Activated naive CD8-positive, alpha-beta T cell treated with anti-CD3 and anti-CD28 coated beads for 36 hours (primary cell): ENCODE data around the gene TMEM175. TPM values are rescaled to one million over a fixed set of nuclear protein-coding genes. Genes with fewer than 3 reads are reported as not detected.

ENCODE experiments used
- DNase-seq: peaks from one replicate; pipeline ENCODE4 v3.0.0; 2021
- H3K27ac Mint-ChIP-seq: one replicate; pipeline ENCODE4 v1.8.0; 2022; ENCODE audit warnings: mild to moderate bottlenecking, moderate library complexity, mixed read lengths
- H3K27me3 Mint-ChIP-seq: one replicate; pipeline ENCODE4 v1.8.0; 2022; ENCODE audit warnings: mild to moderate bottlenecking, mixed read lengths
- H3K36me3 Mint-ChIP-seq: one replicate; pipeline ENCODE4 v1.8.0; 2021; ENCODE audit warnings: mild to moderate bottlenecking, mixed read lengths
- H3K4me1 Mint-ChIP-seq: one replicate; pipeline ENCODE4 v1.8.0; 2021; ENCODE audit warnings: mixed read lengths
- H3K4me3 Mint-ChIP-seq: one replicate; pipeline ENCODE4 v1.8.0; 2022; ENCODE audit warnings: mild to moderate bottlenecking, moderate library complexity, mixed read lengths
- H3K9me3 Mint-ChIP-seq: one replicate; pipeline ENCODE4 v1.8.0; 2022; ENCODE audit warnings: mixed read lengths
- total RNA-seq, 2 experiments: library from RNA; stranded (reverse); gene quantifications; one replicate each; pipeline ENCODE4 v1.2.3, GENCODE V29; 2021

TMEM175 gene
- total RNA-seq, 2 experiments from 2014 or later = 14.4 to 17.6 TPM

- Mint-ChIP-seq H3K4me1 (peaks cover 1% of the 10 kb centered on the region), H3K36me3 (no peaks in the 10 kb centered on the region), H3K4me3 (no peak overlapping the region), H3K27me3 (no peaks in the 10 kb centered on the region), H3K27ac (no peak overlapping the region), H3K9me3 (no peaks in the 10 kb centered on the region)
- no peak for DNase-seq
These were observed 13.2 kb downstream of the TMEM175 start for GRCh38 chr4:945274-946102.

- no peaks in the 10 kb centered on the region for H3K36me3 Mint-ChIP-seq
- H3K9me3 Mint-ChIP-seq = no peaks in the 10 kb centered on the region
- no peaks in the 10 kb centered on the region for H3K4me1 Mint-ChIP-seq
- H3K27ac Mint-ChIP-seq = no peak overlapping the region
- no peaks in the 10 kb centered on the region for H3K27me3 Mint-ChIP-seq
- DNase-seq = no peak
- H3K4me3 Mint-ChIP-seq = no peak overlapping the region
These were observed 13.8 kb downstream of the TMEM175 start for GRCh38 chr4:946103-946450.

GRCh38 chr4:946517-947471 is 14.5 kb downstream of the TMEM175 start:
- Mint-ChIP-seq H3K4me1 (no peaks in the 10 kb centered on the region), H3K9me3 (no peaks in the 10 kb centered on the region), H3K4me3 (no peak overlapping the region), H3K27me3 (no peaks in the 10 kb centered on the region), H3K27ac (no peak overlapping the region), H3K36me3 (no peaks in the 10 kb centered on the region)
- no peak for DNase-seq

GRCh38 chr4:947491-947971 is 15.3 kb downstream of the TMEM175 start:
- H3K27ac Mint-ChIP-seq = no peak overlapping the region
- no peaks in the 10 kb centered on the region for H3K36me3 Mint-ChIP-seq
- no peaks in the 10 kb centered on the region for H3K9me3 Mint-ChIP-seq

GRCh38 chr4:948101-948935 is 16.1 kb downstream of the TMEM175 start:
- no peak overlapping the region for H3K4me3 Mint-ChIP-seq
- no peak overlapping the region for H3K27ac Mint-ChIP-seq
- no peaks in the 10 kb centered on the region for H3K27me3 Mint-ChIP-seq
- H3K4me1 Mint-ChIP-seq = no peaks in the 10 kb centered on the region
- DNase-seq = no peak
- H3K9me3 Mint-ChIP-seq = no peaks in the 10 kb centered on the region
- H3K36me3 Mint-ChIP-seq = no peaks in the 10 kb centered on the region

More at GRCh38 chr4:947491-947971, 15.3 kb downstream of the TMEM175 start:
- no peak overlapping the region for H3K4me3 Mint-ChIP-seq
- DNase-seq = no peak
- no peaks in the 10 kb centered on the region for H3K27me3 Mint-ChIP-seq
- H3K4me1 Mint-ChIP-seq = no peaks in the 10 kb centered on the region

GRCh38 chr4:948936-949300 is 16.7 kb downstream of the TMEM175 start:
- H3K36me3 Mint-ChIP-seq = no peaks in the 10 kb centered on the region
- no peak for DNase-seq
- H3K27ac Mint-ChIP-seq = no peak overlapping the region
- no peaks in the 10 kb centered on the region for H3K4me1 Mint-ChIP-seq
- no peaks in the 10 kb centered on the region for H3K9me3 Mint-ChIP-seq
- no peak overlapping the region for H3K4me3 Mint-ChIP-seq
- H3K27me3 Mint-ChIP-seq = no peaks in the 10 kb centered on the region

- Mint-ChIP-seq H3K4me3 (no peak overlapping the region), H3K27me3 (no peaks in the 10 kb centered on the region), H3K36me3 (no peaks in the 10 kb centered on the region), H3K4me1 (no peaks in the 10 kb centered on the region), H3K9me3 (no peaks in the 10 kb centered on the region), H3K27ac (no peak overlapping the region)
- DNase-seq = no peak
These were observed 17.4 kb downstream of the TMEM175 start for GRCh38 chr4:949656-950055.

GRCh38 chr4:950136-951020 is 18.1 kb downstream of the TMEM175 start:
- no peaks in the 10 kb centered on the region for H3K4me1 Mint-ChIP-seq
- no peak for DNase-seq
- H3K27ac Mint-ChIP-seq = no peak overlapping the region
- H3K36me3 Mint-ChIP-seq = no peaks in the 10 kb centered on the region
- H3K27me3 Mint-ChIP-seq = no peaks in the 10 kb centered on the region
- H3K4me3 Mint-ChIP-seq = no peak overlapping the region
- H3K9me3 Mint-ChIP-seq = no peaks in the 10 kb centered on the region

- Mint-ChIP-seq H3K4me1 (no peaks in the 10 kb centered on the region), H3K9me3 (no peaks in the 10 kb centered on the region), H3K36me3 (no peaks in the 10 kb centered on the region), H3K27me3 (no peaks in the 10 kb centered on the region), H3K4me3 (no peak overlapping the region), H3K27ac (no peak overlapping the region)
- DNase-seq = no peak
These were observed 18.9 kb downstream of the TMEM175 start for GRCh38 chr4:951186-951585.

GRCh38 chr4:951594-952468 is 19.6 kb downstream of the TMEM175 start:
- Mint-ChIP-seq H3K27ac (no peak overlapping the region), H3K27me3 (no peaks in the 10 kb centered on the region), H3K4me1 (no peaks in the 10 kb centered on the region), H3K36me3 (no peaks in the 10 kb centered on the region), H3K4me3 (no peak overlapping the region), H3K9me3 (no peaks in the 10 kb centered on the region)
- DNase-seq = no peak

- H3K4me1 Mint-ChIP-seq = no peaks in the 10 kb centered on the region
- no peaks in the 10 kb centered on the region for H3K27me3 Mint-ChIP-seq
- no peak for DNase-seq
- no peaks in the 10 kb centered on the region for H3K9me3 Mint-ChIP-seq
- H3K36me3 Mint-ChIP-seq = no peaks in the 10 kb centered on the region
- no peak overlapping the region for H3K4me3 Mint-ChIP-seq
- H3K27ac Mint-ChIP-seq = no peak overlapping the region
These were observed 20.8 kb downstream of the TMEM175 start for GRCh38 chr4:952881-953573.

GRCh38 chr4:953574-953915 is 21.3 kb downstream of the TMEM175 start:
- no peaks in the 10 kb centered on the region for H3K27me3 Mint-ChIP-seq
- no peak overlapping the region for H3K4me3 Mint-ChIP-seq
- H3K9me3 Mint-ChIP-seq = no peaks in the 10 kb centered on the region
- peaks cover 1% of the 10 kb centered on the region for H3K36me3 Mint-ChIP-seq
- no peak for DNase-seq
- no peak overlapping the region for H3K27ac Mint-ChIP-seq
- H3K4me1 Mint-ChIP-seq = no peaks in the 10 kb centered on the region
